ENCODE measurements around the gene EGFL6.

EGFL6 gene

GRCh38 chrX:13535376-13536165, 33.8 kb upstream of the EGFL6 start:
- Histone ChIP-seq H3K36me3 (replicated peaks) (no peaks in the 10 kb centered on the region), H3K4me3 (ENCODE audit: low read depth, low read length) (no peak overlapping the region), H3K27ac (no peak overlapping the region), H3K27me3 (replicated peaks) (no peaks in the 10 kb centered on the region)
- in situ Hi-C loops (cut with HindIII; ENCODE audit: low pct_ligation_motif_present, low sequenced_read_pairs) = no loop called here
- DNase-seq = no peak
- TF ChIP-seq CTCF (IDR thresholded peaks at IDR 0.05; ENCODE audit: low read depth, low read length, missing control alignments) = no peak

- no peak for DNase-seq
- no peak overlapping the region for H3K4me3 ChIP-seq (ENCODE audit: low read depth, low read length)
- H3K36me3 ChIP-seq (replicated peaks) = no peaks in the 10 kb centered on the region
- TF ChIP-seq CTCF (IDR thresholded peaks at IDR 0.05; ENCODE audit: low read depth, low read length, missing control alignments) = no peak
- in situ Hi-C loops (cut with HindIII; ENCODE audit: low pct_ligation_motif_present, low sequenced_read_pairs) = no loop called here
- H3K27ac ChIP-seq = no peak overlapping the region
- H3K27me3 ChIP-seq (replicated peaks) = no peaks in the 10 kb centered on the region
Observed at GRCh38 chrX:13536551-13536950, 32.9 kb upstream of the EGFL6 start.

GRCh38 chrX:13538414-13538813, 31.0 kb upstream of the EGFL6 start:
- in situ Hi-C loops (cut with HindIII; ENCODE audit: low pct_ligation_motif_present, low sequenced_read_pairs) = no loop called here
- no peak for TF ChIP-seq CTCF (IDR thresholded peaks at IDR 0.05; ENCODE audit: low read depth, low read length, missing control alignments)
- no peak for DNase-seq
- Histone ChIP-seq H3K27me3 (replicated peaks) (no peaks in the 10 kb centered on the region), H3K27ac (no peak overlapping the region), H3K36me3 (replicated peaks) (no peaks in the 10 kb centered on the region), H3K4me3 (ENCODE audit: low read depth, low read length) (no peak overlapping the region)

- DNase-seq = no peak
- Histone ChIP-seq H3K36me3 (replicated peaks) (no peaks in the 10 kb centered on the region), H3K27me3 (replicated peaks) (no peaks in the 10 kb centered on the region), H3K4me3 (ENCODE audit: low read depth, low read length) (no peak overlapping the region), H3K27ac (no peak overlapping the region)
- in situ Hi-C loops (cut with HindIII; ENCODE audit: low pct_ligation_motif_present, low sequenced_read_pairs) = no loop called here
- no peak for TF ChIP-seq CTCF (IDR thresholded peaks at IDR 0.05; ENCODE audit: low read depth, low read length, missing control alignments)
Observed at GRCh38 chrX:13540602-13541001, 28.8 kb upstream of the EGFL6 start.

- no peak overlapping the region for H3K4me3 ChIP-seq (ENCODE audit: low read depth, low read length)
- H3K36me3 ChIP-seq (replicated peaks) = no peaks in the 10 kb centered on the region
- H3K27me3 ChIP-seq (replicated peaks) = no peaks in the 10 kb centered on the region
- no peak for TF ChIP-seq CTCF (IDR thresholded peaks at IDR 0.05; ENCODE audit: low read depth, low read length, missing control alignments)
- DNase-seq = no peak
- in situ Hi-C loops (cut with HindIII; ENCODE audit: low pct_ligation_motif_present, low sequenced_read_pairs) = no loop called here
- H3K27ac ChIP-seq = no peak overlapping the region
Observed at GRCh38 chrX:13545726-13546125, 23.7 kb upstream of the EGFL6 start.

GRCh38 chrX:13547671-13548070, 21.7 kb upstream of the EGFL6 start:
- Histone ChIP-seq H3K27me3 (replicated peaks) (no peaks in the 10 kb centered on the region), H3K36me3 (replicated peaks) (no peaks in the 10 kb centered on the region), H3K27ac (no peak overlapping the region), H3K4me3 (ENCODE audit: low read depth, low read length) (no peak overlapping the region)
- in situ Hi-C loops (cut with HindIII; ENCODE audit: low pct_ligation_motif_present, low sequenced_read_pairs) = no loop called here
- no peak for TF ChIP-seq CTCF (IDR thresholded peaks at IDR 0.05; ENCODE audit: low read depth, low read length, missing control alignments)
- DNase-seq = no peak
